CD14-positive monocyte (primary cell): Measurements from ENCODE around the gene DNAJA2. TPM values are rescaled to one million over a fixed set of nuclear protein-coding genes. Genes with fewer than 3 reads are reported as not detected.

ENCODE experiments used
- DNase-seq, 3 donors: peaks; one replicate each; pipeline ENCODE4 v3.0.0-alpha.2; 2011 to 2022
- H2AFZ ChIP-seq: 2 replicates; pipeline ENCODE4 v1.6.0; 2012; ENCODE audit warnings: mild to moderate bottlenecking, low read depth, low read length, inconsistent platforms; ENCODE audit not compliant: insufficient read depth, poor library complexity, severe bottlenecking
- H3K27ac ChIP-seq, 2 donors: 1 replicate in 1 of 2; 2 replicates in 1 of 2; pipeline ENCODE4 v1.5.1; 2012 to 2013; ENCODE audit warnings: low read length in 2 of 2, control low read depth in 1 of 2, inconsistent platforms in 1 of 2, low read depth in 1 of 2, mild to moderate bottlenecking in 1 of 2
- H3K27me3 ChIP-seq, 2 donors: one replicate each; pipeline versions ENCODE4 v1.6.0 to v1.6.1; 2011 to 2013; ENCODE audit warnings: low read length in 2 of 2; ENCODE audit not compliant: control insufficient read depth in 2 of 2, insufficient read depth in 2 of 2
- H3K36me3 ChIP-seq, 2 donors: replicated peaks in 1 of 2; 1 replicate in 1 of 2; 2 replicates in 1 of 2; pipeline versions ENCODE4 v1.5.1 to v1.6.1; 2012 to 2013; ENCODE audit warnings: low read length in 2 of 2, control low read depth in 1 of 2, inconsistent platforms in 1 of 2, mild to moderate bottlenecking in 1 of 2; ENCODE audit not compliant: insufficient read depth in 2 of 2, control insufficient read depth in 1 of 2
- H3K4me1 ChIP-seq, 2 donors: 1 replicate in 1 of 2; 2 replicates in 1 of 2; pipeline versions ENCODE4 v1.5.1 to v1.6.1; 2012 to 2013; ENCODE audit warnings: low read length in 2 of 2, control low read depth in 1 of 2, inconsistent platforms in 1 of 2, mild to moderate bottlenecking in 1 of 2, moderate library complexity in 1 of 2; ENCODE audit not compliant: insufficient read depth in 2 of 2, control insufficient read depth in 1 of 2
- H3K4me2 ChIP-seq: replicated peaks from 2 replicates; pipeline ENCODE3; 2012; ENCODE audit warnings: low read length, moderate library complexity, mild to moderate bottlenecking; ENCODE audit not compliant: poor library complexity, severe bottlenecking; ENCODE audit errors: extremely low read depth
- H3K4me3 ChIP-seq, 3 experiments: fragments of 200-600 bp in 1 of 3; sonication (generic) in 1 of 3; replicated peaks in 1 of 3; 1 replicate in 2 of 3; 2 replicates in 1 of 3; pipeline ENCODE4 v1.5.1; 2011 to 2013; ENCODE audit warnings: low read length in 3 of 3, mild to moderate bottlenecking in 3 of 3, control low read depth in 2 of 3, low read depth in 2 of 3, inconsistent platforms in 1 of 3, moderate library complexity in 1 of 3
- H3K79me2 ChIP-seq: 2 replicates; pipeline ENCODE4 v1.6.0; 2012; ENCODE audit warnings: mild to moderate bottlenecking, control low read depth, inconsistent platforms, low read length, moderate library complexity; ENCODE audit not compliant: insufficient read depth
- H3K9ac ChIP-seq: 2 replicates; pipeline ENCODE4 v1.6.0; 2017; ENCODE audit warnings: low read length, mild to moderate bottlenecking; ENCODE audit not compliant: insufficient read depth, poor library complexity, severe bottlenecking
- H3K9me3 ChIP-seq, 2 donors: replicated peaks in 1 of 2; 1 replicate in 1 of 2; 2 replicates in 1 of 2; pipeline versions ENCODE4 v1.5.1 to v1.6.1; 2012 to 2013; ENCODE audit warnings: low read length in 2 of 2, control low read depth in 1 of 2; ENCODE audit not compliant: control insufficient read depth in 1 of 2, insufficient read depth in 1 of 2
- H4K20me1 ChIP-seq: 2 replicates; pipeline ENCODE4 v1.6.0; 2012; ENCODE audit warnings: mild to moderate bottlenecking, low read length, control low read depth, moderate library complexity; ENCODE audit not compliant: insufficient read depth
- H3K27ac Mint-ChIP-seq, 7 donors: one replicate each; pipeline ENCODE4 v1.8.0; 2020; ENCODE audit warnings: mild to moderate bottlenecking in 7 of 7, mixed read lengths in 7 of 7, moderate library complexity in 6 of 7, inconsistent platforms in 2 of 7
- H3K27me3 Mint-ChIP-seq, 3 donors: one replicate each; pipeline ENCODE4 v1.8.0; 2021 to 2022; ENCODE audit warnings: low read depth in 3 of 3, mild to moderate bottlenecking in 3 of 3, mixed read lengths in 3 of 3, moderate library complexity in 3 of 3, inconsistent platforms in 1 of 3
- H3K36me3 Mint-ChIP-seq, 2 donors: one replicate each; pipeline ENCODE4 v1.8.0; 2020; ENCODE audit warnings: mixed read lengths in 2 of 2, inconsistent platforms in 1 of 2, mild to moderate bottlenecking in 1 of 2
- H3K4me1 Mint-ChIP-seq: one replicate; pipeline ENCODE4 v1.8.0; 2020; ENCODE audit warnings: mild to moderate bottlenecking, mixed read lengths
- H3K4me3 Mint-ChIP-seq, 2 donors: one replicate each; pipeline ENCODE4 v1.8.0; 2020; ENCODE audit warnings: mild to moderate bottlenecking in 2 of 2, mixed read lengths in 2 of 2, moderate library complexity in 1 of 2
- H3K9me3 Mint-ChIP-seq, 7 donors: one replicate each; pipeline ENCODE4 v1.8.0; 2020 to 2022; ENCODE audit warnings: mixed read lengths in 7 of 7, mild to moderate bottlenecking in 6 of 7, moderate library complexity in 6 of 7, inconsistent platforms in 2 of 7
- WGBS: methylation state at CpG from one replicate; pipeline ENCODE4 v1.1.5; 2013; ENCODE audit warnings: missing lambda C conversion rate; ENCODE audit not compliant: insufficient coverage; 5-methylcytosine and 5-hydroxymethylcytosine counted together
- intact Hi-C, 2 donors: fragments of 100-400 bp; cut with micrococcal nuclease; formaldehyde crosslinking; loops; one replicate each; pipeline versions ENCODE4 v1.15.0 to v1.15.1; 2023
- polyA plus RNA-seq, 3 donors: library from polyadenylated mRNA; depleted of rRNA in 1 of 3; unstranded in 2 of 3; stranded (reverse) in 1 of 3; fragments of 300-500 nt in 2 of 3; fragments of >200 nt in 1 of 3; fragmentation: Illumina TruSeq in 2 of 3; gene quantifications; 1 replicate in 2 of 3; 2 replicates in 1 of 3; pipeline ENCODE4 v1.2.3, GENCODE V29; 2012 to 2021
- TF ChIP-seq, protein P1 (sequence below): fragments of 200-600 bp; IDR thresholded peaks from one replicate; pipeline ENCODE4 v1.8.0; 2022; ENCODE audit warnings: antibody characterized with exemption, mild to moderate bottlenecking

DNAJA2 gene
- polyA plus RNA-seq, 3 donors = 14.4 to 63.4 (median 62.9) TPM

DNA sequence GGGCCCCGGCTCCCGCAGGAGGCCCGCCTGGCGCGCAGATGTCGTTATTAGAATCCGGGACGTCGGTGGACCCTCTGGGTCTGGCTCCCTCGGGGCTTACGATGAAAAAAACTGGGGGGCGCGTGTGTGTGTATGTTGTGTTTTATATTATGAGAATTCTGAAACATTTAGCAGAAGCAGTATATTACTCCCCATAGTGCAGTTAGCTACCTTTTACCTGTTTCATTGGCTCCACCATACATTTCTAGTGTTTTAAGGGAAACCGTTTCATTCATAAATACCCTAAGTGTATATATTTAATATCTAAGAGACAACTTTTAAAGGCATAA is 486 bp upstream of the DNAJA2 start:
- Histone ChIP-seq H2AFZ (peak overlapping the region; percentile 87), H3K4me3 (peak overlapping the region; percentile 76 to 94 (median 77)), H3K4me1 (peaks cover 18 to 25% of the 10 kb centered on the region in 2 donors), H3K27ac (peak overlapping the region; percentile 92 to 94), H3K79me2 (peaks cover 45% of the 10 kb centered on the region), H3K9me3 (no peaks in the 10 kb centered on the region), H3K4me2 (peak overlapping the region; percentile 82), H3K36me3 (peaks cover 8 to 28% of the 10 kb centered on the region in 2 donors), H4K20me1 (peaks cover 32% of the 10 kb centered on the region), H3K9ac (peak overlapping the region; percentile 92), H3K27me3 (no peaks in the 10 kb centered on the region)
- Mint-ChIP-seq H3K4me3 (peak overlapping the region; percentile 92 to 93), H3K9me3 (peaks cover 0 to 1% (median 0%) of the 10 kb centered on the region in 7 donors), H3K27me3 (peaks cover 0 to 2% (median 0%) of the 10 kb centered on the region in 3 donors), H3K4me1 (peaks cover 25% of the 10 kb centered on the region), H3K27ac (peak overlapping the region; percentile 95 to 99 (median 98)), H3K36me3 (peaks cover 15 to 27% of the 10 kb centered on the region in 2 donors)
- DNase-seq = no peak
- WGBS = 1% methylated on average over 10 of the region's 14 CpGs
- TF ChIP-seq, protein P1, sequence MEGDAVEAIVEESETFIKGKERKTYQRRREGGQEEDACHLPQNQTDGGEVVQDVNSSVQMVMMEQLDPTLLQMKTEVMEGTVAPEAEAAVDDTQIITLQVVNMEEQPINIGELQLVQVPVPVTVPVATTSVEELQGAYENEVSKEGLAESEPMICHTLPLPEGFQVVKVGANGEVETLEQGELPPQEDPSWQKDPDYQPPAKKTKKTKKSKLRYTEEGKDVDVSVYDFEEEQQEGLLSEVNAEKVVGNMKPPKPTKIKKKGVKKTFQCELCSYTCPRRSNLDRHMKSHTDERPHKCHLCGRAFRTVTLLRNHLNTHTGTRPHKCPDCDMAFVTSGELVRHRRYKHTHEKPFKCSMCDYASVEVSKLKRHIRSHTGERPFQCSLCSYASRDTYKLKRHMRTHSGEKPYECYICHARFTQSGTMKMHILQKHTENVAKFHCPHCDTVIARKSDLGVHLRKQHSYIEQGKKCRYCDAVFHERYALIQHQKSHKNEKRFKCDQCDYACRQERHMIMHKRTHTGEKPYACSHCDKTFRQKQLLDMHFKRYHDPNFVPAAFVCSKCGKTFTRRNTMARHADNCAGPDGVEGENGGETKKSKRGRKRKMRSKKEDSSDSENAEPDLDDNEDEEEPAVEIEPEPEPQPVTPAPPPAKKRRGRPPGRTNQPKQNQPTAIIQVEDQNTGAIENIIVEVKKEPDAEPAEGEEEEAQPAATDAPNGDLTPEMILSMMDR = no peak
- intact Hi-C loops = loop anchor here (5.0 to 10.0 kb wide), 5 partner anchors 43 to 491 kb away; partner anchors contain the start of genes ITFG1 (in 1 of the 2), NETO2 (in 1 of the 2) and PHKB (in 1 of the 2)

DNA sequence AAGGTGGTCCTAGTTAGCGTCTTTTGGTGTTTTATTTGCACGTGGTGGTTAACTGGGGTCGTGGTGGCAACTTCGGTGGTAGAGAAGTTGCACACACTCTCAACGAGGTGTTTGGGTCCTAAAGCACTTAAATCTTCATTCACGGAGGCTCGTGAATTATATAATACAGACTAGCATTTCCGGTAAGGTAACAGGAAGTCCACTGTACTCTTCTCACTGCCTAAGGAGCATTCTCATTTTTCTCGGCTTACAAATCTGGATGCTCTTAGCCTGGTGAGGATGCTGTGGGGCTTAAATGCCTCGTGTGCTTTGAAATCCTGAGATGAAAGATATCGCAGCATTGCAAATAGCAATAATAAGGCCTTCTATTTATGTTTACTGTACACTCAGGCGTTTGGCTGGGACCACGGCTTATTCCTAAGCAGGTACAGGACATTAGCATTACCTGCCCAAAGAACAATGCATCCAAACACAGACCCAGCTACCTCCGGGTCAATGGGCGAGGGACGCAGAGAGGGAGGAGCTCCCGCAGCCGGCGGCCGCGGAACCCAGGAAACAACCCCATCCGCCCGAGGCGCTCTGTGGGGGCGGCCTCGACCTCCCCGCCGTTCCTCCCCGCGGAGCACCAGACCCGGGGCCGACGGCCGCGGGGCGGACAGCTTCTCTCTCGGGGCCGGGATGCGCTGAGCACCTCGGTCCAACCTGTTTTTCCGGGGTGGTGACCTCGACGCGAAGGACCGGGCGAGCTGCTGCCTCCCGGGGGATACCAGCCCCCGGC is 856 bp downstream of the DNAJA2 start:
- Histone ChIP-seq H3K36me3 (peaks cover 22 to 41% of the 10 kb centered on the region in 2 donors), H2AFZ (peak overlapping the region; percentile 87), H3K27me3 (no peaks in the 10 kb centered on the region), H3K4me2 (peak overlapping the region; percentile 82), H4K20me1 (peaks cover 46% of the 10 kb centered on the region), H3K4me1 (peaks cover 18 to 25% of the 10 kb centered on the region in 2 donors), H3K9me3 (no peaks in the 10 kb centered on the region), H3K4me3 (peak overlapping the region; percentile 76 to 94 (median 77)), H3K27ac (peak overlapping the region; percentile 92 to 94), H3K79me2 (peaks cover 58% of the 10 kb centered on the region), H3K9ac (peak overlapping the region; percentile 92)
- peaks cover 25% of the 10 kb centered on the region for H3K4me1 Mint-ChIP-seq
- peaks cover 0 to under 1% (median 0%) of the 10 kb centered on the region in 3 donors for H3K27me3 Mint-ChIP-seq
- peaks cover 28 to 40% of the 10 kb centered on the region in 2 donors for H3K36me3 Mint-ChIP-seq
- peak overlapping the region; percentile 88 to 96 (median 95) for H3K27ac Mint-ChIP-seq
- TF ChIP-seq, protein P1 = no peak
- H3K9me3 Mint-ChIP-seq = peaks cover 0 to 2% (median 0%) of the 10 kb centered on the region in 7 donors
- H3K4me3 Mint-ChIP-seq = peak overlapping the region; percentile 88 to 90
- under 1% methylated on average over 38 of the region's 48 CpGs for WGBS
- DNase-seq = peak; percentile 10 to 24 (median 15)
- intact Hi-C loops = loop anchor here (5.0 to 10.0 kb wide), 5 partner anchors 45 to 492 kb away; partner anchors contain the start of genes ITFG1 (in 1 of the 2), NETO2 (in 1 of the 2) and PHKB (in 1 of the 2)
